ENCODE results near the gene MID1.
"Not testable (repeated sequence)": the region's sequence is repeated elsewhere in the genome, so short reads cannot be mapped to it uniquely, and the experiment has no call there.

MID1 gene

DNA sequence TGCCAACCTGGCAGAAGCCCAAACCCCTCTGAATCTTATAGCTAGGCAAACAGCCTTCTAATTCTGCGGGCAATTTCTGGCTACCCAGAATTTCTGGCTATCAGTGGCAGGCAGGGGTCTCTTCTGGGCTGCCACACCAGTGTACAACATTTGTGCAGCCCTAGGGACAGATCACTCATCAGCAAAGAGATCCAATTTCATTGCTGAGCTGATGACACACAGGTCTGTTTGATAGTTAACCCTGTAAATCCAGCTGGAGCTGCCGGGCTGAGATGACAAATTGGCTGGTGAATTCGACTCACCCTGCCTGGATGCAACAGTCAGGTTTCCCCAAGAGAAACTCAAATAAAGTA, 2.4 kb downstream of the MID1 start:
- no peak for DNase-seq (ENCODE audit: low read depth in 2 of 2)

DNA sequence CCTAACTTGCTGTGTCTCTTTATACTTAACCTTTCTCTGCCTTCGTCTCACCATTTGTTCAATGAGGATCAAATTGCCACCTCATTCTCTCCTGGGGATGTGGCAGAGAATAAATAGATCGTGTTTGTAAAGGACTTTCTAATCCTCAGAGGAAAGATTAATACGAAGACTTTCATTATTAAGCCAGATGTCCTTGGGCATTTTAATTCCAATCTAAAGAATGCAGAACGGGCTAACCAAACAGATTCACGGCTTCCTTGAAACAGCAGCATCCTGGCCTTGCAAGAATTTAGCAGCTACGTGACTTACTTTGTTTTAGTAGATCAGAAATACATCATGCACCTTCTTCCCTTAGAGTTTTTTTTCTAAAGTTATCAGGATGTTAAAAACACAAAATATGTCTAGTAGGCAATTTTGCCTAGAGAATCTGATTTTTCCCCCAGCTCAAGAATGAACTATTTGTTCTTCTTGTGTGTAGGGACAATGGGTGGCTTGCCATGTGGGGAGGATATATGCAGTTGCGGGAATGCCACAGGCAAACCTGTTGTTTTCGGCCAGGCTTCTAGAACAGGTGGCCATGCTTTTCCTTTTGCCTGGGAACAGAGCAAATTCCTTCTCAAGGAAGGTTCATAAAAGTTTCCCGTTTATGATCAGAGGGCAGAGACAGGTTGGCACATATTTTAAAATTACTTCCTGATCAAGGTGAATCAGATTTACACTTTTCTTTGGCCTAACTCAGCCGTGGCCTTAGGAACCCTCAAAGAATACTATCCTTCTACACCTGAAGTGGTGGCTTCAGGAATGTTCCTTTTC, 3.0 kb downstream of the MID1 start:
- no peak for DNase-seq (ENCODE audit: low read depth in 2 of 2)

GRCh38 chrX:10615931-10616774, 4.2 kb downstream of the MID1 start:
- DNase-seq (ENCODE audit: low read depth in 2 of 2) = no peak

GRCh38 chrX:10612215-10612614, 8.2 kb downstream of the MID1 start:
- no peak for DNase-seq (ENCODE audit: low read depth in 2 of 2)

DNA sequence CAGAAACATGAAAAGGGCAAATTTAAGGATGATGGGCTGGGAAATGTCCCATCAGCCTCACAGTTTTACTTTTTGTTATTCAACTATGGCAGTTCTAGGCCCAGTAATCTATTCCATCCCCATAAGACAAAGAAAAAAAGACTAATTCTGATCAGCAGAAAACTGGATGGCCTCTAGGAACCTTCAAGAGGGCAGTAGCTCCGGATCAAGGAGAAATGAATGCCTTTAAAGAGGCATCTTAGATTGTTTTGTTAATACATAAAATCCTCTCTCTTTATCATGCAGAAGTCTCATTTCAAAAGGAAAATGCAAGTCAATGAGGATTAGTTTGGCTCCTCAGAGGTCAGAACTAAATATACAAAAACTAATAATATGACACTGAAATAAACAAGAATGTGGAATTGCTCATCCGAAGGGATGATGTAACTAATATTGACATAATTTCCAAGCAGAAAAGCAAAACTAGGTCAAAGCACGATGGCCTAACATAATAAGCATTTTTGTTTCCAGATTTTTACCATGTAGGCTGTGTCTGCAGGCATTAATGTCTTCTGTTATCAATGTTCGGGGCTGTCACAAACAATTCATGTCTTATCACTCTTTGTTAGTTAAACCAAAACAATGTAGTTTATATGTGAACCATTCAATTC, 8.8 kb downstream of the MID1 start:
- DNase-seq (ENCODE audit: low read depth in 2 of 2) = no peak

DNA sequence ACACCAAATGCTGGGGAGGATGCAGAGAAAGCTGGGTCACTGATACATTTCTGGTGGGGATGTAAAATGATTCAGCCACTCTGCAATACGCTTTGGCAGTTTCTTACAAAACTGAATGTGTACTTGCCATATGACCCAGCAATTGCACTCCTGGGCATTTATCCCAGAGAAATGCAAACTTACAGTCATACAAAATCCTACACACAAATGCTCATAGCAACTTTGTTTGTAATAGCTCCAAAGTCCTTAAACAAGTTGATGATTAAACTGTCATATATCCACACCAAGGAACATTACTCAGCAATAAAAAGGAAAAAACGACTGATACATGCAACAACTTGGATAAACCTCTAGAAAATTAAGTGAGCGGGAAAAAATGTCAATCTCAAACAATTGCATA, 12.3 kb downstream of the MID1 start:
- DNase-seq (ENCODE audit: low read depth in 2 of 2) = no peak

DNA sequence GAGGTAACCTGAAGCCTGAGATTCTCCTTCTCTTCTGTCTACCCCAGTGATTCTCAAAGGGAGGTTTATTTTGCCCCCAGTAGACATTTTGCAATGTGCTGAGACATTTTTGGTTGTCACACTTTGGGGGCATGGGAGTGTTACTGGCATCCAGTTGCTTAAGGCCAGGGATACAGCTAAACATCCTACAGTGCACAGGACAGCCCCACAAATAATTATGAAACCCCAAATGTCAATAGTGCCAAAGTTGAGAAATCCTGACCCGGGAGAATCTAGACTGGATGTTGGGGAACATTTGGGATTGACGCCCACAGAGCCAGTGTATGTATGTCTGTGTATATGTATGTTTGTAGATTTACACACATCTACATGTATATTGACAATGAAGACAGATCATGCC, 13.2 kb downstream of the MID1 start:
- DNase-seq (ENCODE audit: low read depth in 2 of 2) = no peak

DNA sequence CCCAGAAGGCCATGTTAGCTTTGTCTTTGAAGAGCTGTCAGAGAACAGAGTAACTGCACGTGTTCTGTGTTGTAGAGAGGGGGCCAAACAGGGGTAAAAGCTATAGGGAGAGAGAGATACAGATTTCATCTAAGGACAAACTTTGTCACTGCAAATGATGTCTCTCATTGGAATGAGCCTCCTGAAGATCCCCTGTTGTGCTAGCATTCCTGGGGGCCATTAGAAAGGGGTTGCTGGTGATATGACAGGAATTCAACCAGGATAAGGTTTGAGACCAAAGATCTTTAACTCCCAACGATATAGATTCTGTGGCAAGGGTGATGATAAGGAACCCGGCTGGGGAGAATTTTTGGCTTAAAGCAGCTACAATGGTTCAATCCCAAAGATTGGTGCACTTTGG, 16.8 kb downstream of the MID1 start:
- DNase-seq (ENCODE audit: low read depth in 2 of 2) = no peak

DNA sequence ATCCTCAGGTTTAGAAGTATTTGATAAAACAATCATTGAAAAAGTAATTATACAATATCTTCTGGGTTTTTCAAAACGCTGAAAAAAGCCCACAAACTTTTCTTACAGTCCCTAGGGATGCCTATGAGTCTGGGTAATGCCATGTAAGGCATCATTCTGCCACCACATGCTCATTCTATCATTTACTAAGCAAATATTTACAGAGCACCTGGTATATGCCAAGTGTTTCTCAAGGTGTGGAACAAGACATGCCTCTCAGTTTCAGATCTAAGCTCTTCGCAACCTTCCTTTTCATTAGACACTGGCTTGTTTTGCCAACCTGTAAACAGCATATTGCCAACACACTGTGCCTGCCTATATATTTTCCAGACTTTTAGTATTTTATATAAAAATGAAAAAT, 17.7 kb downstream of the MID1 start:
- DNase-seq (ENCODE audit: low read depth in 2 of 2) = no peak

GRCh38 chrX:10600479-10600878, 19.9 kb downstream of the MID1 start:
- no peak for DNase-seq (ENCODE audit: low read depth in 2 of 2)

DNA sequence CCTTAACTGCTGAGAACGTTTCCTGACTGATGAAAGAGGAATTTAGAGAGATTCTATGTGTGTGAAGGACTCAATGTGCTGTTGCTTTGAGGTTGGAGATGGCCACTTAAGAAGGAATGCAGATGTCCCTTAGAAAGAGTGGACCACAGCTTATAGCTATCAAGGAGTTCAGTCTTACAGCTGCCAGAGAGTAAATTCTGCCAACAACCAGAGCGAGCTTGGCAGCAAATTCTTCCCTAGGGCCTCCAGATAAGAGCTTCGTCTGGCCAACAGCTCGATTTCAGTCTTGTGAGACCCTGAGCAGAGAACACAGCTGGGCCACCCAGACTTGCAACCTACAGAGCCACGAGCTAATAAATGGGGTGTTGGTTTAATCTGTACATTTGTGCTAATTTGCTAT, 21.8 kb downstream of the MID1 start:
- DNase-seq (ENCODE audit: low read depth in 2 of 2) = no peak

DNA sequence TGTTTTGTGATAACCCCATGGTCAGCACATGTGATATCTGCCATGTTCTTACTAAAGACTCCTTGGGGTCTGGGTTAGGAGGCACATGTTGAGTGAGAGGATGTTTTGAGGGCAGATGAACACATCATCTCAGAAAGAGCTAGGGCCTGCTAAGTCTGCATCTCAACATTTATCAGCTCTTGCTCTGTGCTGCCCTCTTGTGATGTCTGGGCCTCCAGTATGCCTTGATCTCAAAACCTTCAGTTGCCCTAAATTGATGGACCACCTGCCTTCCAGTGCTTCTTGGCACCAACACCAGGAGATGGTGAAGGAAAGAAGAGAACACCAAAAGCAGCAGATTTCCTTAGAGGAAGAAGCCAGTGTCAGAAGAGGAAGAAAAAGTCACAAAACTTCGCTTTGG, 22.5 kb downstream of the MID1 start:
- no peak for DNase-seq (ENCODE audit: low read depth in 2 of 2)

DNA sequence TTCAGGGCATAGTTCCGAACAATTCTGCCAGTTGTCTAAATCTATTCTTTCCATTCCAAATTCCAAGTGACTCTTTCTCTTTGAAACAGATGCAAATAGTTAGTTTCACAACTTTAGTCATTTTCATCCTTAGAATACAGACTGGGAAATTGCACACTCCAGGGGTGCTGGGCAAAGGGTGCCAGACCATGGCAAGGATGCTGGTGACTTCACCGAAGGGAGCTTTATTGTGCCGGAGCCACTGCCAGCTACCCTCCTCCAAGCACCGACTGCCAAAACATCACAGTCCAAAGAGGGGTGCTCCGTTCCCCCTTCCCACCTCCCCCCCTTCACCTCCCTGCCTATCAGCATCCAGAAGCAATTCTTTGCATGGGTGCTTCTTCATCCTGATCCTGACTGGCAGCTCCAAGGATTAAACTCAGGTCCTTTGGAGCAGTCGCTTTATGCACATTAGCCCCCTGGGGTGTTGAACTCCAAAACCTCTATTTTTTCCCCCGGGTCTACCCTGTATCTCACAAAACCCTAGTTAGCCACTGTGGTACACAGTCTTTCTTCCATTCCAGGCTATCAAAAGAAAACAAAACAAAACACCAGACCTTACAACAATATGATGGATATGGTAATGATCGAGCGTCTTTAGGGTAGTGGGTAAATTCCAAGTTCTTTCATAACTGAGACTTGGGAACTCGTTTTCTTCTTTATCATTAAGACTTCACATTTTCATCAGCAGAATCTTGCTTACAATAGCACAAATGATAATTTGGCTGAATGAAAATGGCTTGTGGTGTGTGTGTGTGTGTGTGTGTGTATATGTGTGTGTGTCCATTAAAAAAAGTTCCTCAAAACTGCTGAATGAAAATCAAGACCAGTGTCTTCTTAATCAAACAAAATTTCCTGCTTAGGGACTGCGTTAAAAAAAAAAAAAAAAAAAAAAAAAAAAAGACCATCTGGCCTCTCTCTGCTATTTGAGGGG, 28.7 kb downstream of the MID1 start:
- DNase-seq (ENCODE audit: low read depth in 2 of 2) = no peak

DNA sequence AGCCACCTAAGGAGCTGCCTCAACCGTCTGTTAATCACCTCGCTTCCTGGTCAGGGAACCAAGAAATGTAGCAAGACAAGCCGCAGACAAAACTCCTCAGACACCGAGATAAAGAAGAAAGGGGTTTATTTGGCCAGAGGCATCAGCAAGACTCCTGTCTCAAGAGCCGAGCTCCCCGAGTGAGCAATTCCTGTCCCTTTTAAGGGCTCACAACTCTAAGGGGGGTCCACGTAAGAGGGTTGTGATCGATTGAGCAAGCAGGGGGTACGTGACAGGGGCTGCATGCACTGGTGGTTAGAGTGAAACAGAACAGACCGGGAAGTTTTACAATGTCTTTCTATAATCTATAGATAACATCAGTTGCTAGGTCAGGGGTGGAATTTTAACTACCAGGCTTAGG, 30.6 kb downstream of the MID1 start:
- not testable (repeated sequence) for DNase-seq (ENCODE audit: low read depth in 2 of 2)

DNA sequence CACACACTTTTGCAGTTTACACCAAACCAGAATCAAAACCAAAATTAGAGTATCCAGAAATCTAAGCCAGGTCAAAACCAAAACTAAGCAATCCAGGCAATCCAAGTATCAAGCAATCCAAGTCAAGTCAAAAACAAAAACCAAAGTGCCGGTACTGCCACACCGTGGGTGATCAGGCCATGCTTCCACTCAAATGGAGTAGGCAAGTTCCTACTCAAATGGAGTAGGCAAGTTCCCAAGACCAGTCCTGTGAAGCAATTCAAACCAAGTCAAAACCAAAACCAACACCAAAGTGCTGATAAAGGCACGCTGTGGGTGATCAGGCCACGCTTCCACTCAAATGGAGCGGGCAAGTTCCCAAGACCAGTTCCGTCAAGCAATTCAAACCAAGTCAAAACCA, 31.3 kb downstream of the MID1 start:
- DNase-seq (ENCODE audit: low read depth in 2 of 2) = no peak

GRCh38 chrX:10584882-10585281, 35.5 kb downstream of the MID1 start:
- not testable (repeated sequence) for DNase-seq (ENCODE audit: low read depth in 2 of 2)

DNA sequence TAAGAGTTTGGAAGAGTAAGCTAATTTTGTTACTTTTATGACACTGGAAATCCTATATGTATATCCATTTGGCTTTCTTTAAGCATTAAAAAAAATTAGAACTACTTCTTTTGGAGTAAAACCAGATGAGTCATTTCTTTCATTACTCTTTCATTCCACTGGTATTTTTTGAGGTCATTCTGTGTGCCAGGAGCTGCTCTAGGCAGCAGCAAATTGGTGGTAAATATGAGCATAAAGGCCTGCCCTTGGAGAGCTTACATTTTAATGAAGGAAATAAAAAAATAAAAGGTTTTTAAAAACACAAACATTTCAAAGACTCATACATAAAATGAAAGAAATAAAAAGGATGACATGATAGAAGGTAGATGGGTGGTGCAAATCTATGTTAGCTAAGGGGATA, 37.4 kb downstream of the MID1 start:
- DNase-seq (ENCODE audit: low read depth in 2 of 2) = no peak

- DNase-seq (ENCODE audit: low read depth in 2 of 2) = no peak
Measured at GRCh38 chrX:10582215-10582733, 38.1 kb downstream of the MID1 start.

DNA sequence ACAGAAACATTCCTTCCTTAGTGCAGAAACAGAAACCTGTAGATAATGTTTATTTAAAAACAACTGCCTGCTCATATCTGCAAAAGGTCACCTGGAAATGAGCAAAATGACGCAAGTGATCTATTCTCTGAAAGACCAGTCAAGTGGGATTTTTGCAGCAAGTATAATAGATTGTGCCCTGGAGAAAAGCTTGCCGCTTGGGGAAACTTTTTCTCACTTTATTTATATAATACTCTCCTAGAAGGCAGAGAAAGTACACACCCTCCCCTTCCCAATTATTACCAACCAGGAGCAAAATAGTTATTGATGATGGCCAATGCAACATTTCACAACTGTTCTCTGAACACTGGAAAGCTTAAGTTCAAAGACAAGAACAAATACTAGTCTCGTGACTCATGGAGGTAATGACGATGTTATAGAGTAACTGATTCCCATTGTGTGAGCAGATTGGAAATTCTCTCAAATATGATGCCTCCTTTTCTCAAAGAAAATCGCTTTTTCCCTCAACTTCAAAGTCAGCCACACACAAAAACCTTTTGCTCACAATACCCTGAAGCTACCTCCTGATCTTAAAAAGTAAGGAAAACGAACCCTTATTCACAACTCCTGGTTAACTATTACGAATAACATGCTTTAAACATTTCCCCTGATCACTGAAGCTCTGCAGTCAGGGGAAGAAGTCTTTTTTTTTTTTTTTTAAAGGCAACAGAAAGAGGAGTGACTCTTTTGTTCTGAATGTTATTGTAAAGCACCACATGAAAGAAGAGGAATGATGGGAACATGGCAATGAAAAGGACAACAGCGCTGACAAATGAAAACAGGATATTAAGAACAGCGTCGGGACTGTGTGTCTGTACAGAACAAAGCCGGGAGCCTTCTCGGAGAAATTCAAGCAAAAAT, 41.0 kb downstream of the MID1 start:
- no peak for DNase-seq (ENCODE audit: low read depth in 2 of 2)

- no peak for DNase-seq (ENCODE audit: low read depth in 2 of 2)
Measured at GRCh38 chrX:10578527-10578926, 41.9 kb downstream of the MID1 start.
